T-helper 1 cell treated with Interleukin-12 subunit alpha and Interleukin-12 subunit beta and Interleukin-4 antibody, amounts not matched to agents 30 μg/mL and 1 μg/mL, for 36 hours (primary cell): Measurements from ENCODE around the gene GSTM3.
A peak's percentile ranks its signal among the peaks of the same experiment; 100 is the strongest.
"Not testable (repeated sequence)": the region's sequence is repeated elsewhere in the genome, so short reads cannot be mapped to it uniquely, and the experiment has no call there.

Experiments
- H3K27ac Mint-ChIP-seq: one replicate; pipeline ENCODE4 v1.8.0; 2021; ENCODE audit warnings: mild to moderate bottlenecking, mixed read lengths
- H3K27me3 Mint-ChIP-seq: one replicate; pipeline ENCODE4 v1.8.0; 2021; ENCODE audit warnings: low read depth, mixed read lengths
- H3K36me3 Mint-ChIP-seq: one replicate; pipeline ENCODE4 v1.8.0; 2021; ENCODE audit warnings: low read depth, mixed read lengths
- H3K4me1 Mint-ChIP-seq: one replicate; pipeline ENCODE4 v1.8.0; 2021; ENCODE audit warnings: low read depth, mixed read lengths
- H3K4me3 Mint-ChIP-seq: one replicate; pipeline ENCODE4 v1.8.0; 2021; ENCODE audit warnings: mild to moderate bottlenecking, moderate library complexity, mixed read lengths
- H3K9me3 Mint-ChIP-seq: one replicate; pipeline ENCODE4 v1.8.0; 2021; ENCODE audit warnings: mixed read lengths

GSTM3 gene

DNA sequence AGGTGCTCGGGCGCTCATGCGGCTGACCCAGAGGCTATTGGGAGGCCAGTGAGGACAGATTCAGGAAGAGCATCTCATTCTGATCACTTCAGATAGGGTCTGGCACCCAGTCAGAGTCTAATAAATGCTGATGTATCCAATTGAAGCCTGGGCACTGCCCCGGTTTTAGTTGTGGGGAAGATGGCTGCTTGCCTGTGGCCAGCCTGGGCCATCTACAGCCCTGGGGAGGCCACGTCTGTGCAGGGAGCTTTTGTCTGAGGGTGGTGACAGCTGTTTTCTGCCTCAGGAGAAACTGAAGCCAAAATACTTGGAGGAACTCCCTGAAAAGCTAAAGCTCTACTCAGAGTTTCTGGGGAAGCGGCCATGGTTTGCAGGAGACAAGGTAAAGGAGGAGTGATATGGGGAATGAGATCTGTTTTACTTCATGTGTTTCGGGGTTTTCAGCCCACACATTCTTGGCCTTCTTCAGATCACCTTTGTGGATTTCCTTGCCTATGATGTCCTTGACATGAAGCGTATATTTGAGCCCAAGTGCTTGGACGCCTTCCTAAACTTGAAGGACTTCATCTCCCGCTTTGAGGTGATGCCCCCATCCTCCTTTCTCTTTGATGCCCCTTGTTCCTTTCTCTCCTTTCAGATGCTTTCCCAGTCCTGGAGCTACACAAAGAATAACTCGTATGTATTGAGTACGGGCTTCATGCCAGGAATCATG is 26.0 kb downstream of the GSTM3 start:
- H3K27ac Mint-ChIP-seq: no peak overlapping the region
- no peak overlapping the region for H3K4me3 Mint-ChIP-seq
- no peaks in the 10 kb centered on the region for H3K4me1 Mint-ChIP-seq
- H3K27me3 Mint-ChIP-seq: peaks cover 4% of the 10 kb centered on the region
- H3K36me3 Mint-ChIP-seq: no peaks in the 10 kb centered on the region
- H3K9me3 Mint-ChIP-seq: no peaks in the 10 kb centered on the region

- peaks cover 4% of the 10 kb centered on the region for H3K36me3 Mint-ChIP-seq
- peaks cover 10% of the 10 kb centered on the region for H3K9me3 Mint-ChIP-seq
- H3K27ac Mint-ChIP-seq: no peak overlapping the region
- H3K27me3 Mint-ChIP-seq: peaks cover 4% of the 10 kb centered on the region
- H3K4me3 Mint-ChIP-seq: no peak overlapping the region
- no peaks in the 10 kb centered on the region for H3K4me1 Mint-ChIP-seq
Observed at GRCh38 chr1:109713636-109714035, 27.2 kb downstream of the GSTM3 start.

DNA sequence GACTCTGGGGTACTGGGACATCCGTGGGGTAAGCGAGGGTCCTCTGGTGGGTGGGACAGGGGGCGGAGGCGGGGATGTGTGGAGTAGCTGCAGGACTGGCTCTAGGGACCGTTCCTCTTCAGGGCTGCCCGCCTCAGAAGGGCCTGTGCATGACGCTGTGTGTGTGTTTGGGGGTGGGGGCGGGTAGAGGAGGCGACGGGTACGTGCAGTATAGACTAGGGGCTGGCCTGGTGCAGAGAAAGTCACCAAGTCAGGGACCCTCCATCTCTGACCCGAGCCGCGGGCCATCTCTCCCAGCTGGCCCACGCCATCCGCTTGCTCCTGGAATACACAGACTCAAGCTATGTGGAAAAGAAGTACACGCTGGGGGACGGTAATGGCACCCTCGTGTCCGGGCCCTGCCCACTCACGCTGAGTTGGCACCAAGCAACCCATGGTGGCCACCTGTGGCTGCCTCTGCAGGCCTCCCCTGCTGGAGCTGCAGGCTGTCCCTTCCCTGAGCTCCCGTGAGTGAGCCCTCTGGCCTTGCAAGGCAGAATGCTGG is 28.4 kb downstream of the GSTM3 start:
- Mint-ChIP-seq H3K27me3 (peaks cover 4% of the 10 kb centered on the region), H3K4me1 (no peaks in the 10 kb centered on the region), H3K36me3 (peaks cover 7% of the 10 kb centered on the region), H3K27ac (no peak overlapping the region), H3K4me3 (no peak overlapping the region), H3K9me3 (peaks cover 17% of the 10 kb centered on the region)

- Mint-ChIP-seq H3K27ac (peak within 1 kb of the TSS; percentile 74), H3K4me3 (peak within 1 kb of the TSS; percentile 76), H3K9me3 (peaks cover 17% of the 10 kb centered on the region)
- H3K4me1 Mint-ChIP-seq, H3K36me3 Mint-ChIP-seq, H3K27me3 Mint-ChIP-seq: not testable (repeated sequence)
Observed at GRCh38 chr1:109711593-109712320, 29.1 kb downstream of the GSTM3 start, which contains the start of gene GSTM5. Gene GSTM5, plus strand, starts transcription at chr1:109712251. Its CDS starts 62 bp downstream, at chr1:109712313.

DNA sequence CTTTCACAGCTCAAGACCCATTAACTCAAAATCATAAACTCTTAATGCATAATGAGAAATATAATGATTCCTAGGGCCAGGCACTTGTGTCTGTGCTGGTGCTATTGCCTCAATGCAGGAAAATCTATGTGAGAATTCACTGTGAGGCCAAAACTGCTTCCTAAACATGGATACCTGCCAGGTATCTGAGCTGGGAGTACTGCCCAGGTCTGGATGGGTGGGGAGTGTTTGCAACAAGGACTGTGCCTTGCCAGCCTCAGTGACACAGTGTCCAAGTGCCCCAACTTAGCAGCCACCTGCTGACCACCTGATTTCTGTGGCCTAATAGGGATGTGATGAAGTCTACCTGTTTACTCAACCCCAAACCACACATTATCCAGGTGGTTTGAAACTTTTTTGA is 31.0 kb downstream of the GSTM3 start:
- not testable (repeated sequence) for H3K27me3 Mint-ChIP-seq, H3K4me1 Mint-ChIP-seq, H3K4me3 Mint-ChIP-seq, H3K36me3 Mint-ChIP-seq, H3K27ac Mint-ChIP-seq
- H3K9me3 Mint-ChIP-seq: peaks cover 17% of the 10 kb centered on the region

DNA sequence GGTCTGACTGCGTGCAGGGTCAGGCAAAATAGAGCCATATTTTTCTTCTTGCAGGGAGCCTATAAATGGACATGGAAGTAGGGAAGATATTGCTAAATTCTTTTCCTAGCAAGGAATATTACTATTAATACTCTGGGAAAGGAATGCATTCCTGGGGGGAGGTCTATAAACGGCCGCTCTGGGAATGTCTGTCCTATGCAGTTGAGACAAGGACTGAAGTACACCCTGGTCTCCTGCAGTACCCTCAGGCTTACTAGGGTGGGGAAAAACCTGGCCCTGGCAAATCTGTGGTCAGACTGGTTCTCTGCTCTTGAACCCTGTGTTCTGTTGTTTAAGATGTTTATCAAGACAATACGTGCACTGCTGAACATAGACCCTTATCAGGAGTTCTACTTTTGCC is 31.9 kb downstream of the GSTM3 start:
- peaks cover 17% of the 10 kb centered on the region for H3K9me3 Mint-ChIP-seq
- not testable (repeated sequence) for H3K27me3 Mint-ChIP-seq, H3K4me1 Mint-ChIP-seq, H3K4me3 Mint-ChIP-seq, H3K36me3 Mint-ChIP-seq, H3K27ac Mint-ChIP-seq

GRCh38 chr1:109705411-109705810 is 35.4 kb downstream of the GSTM3 start:
- no peak overlapping the region for H3K27ac Mint-ChIP-seq
- no peaks in the 10 kb centered on the region for H3K27me3 Mint-ChIP-seq
- H3K9me3 Mint-ChIP-seq: peaks cover 17% of the 10 kb centered on the region
- H3K4me1 Mint-ChIP-seq: no peaks in the 10 kb centered on the region
- H3K4me3 Mint-ChIP-seq: no peak overlapping the region
- peaks cover 7% of the 10 kb centered on the region for H3K36me3 Mint-ChIP-seq

- H3K4me3 Mint-ChIP-seq: no peak overlapping the region
- no peak overlapping the region for H3K27ac Mint-ChIP-seq
- H3K4me1 Mint-ChIP-seq: no peaks in the 10 kb centered on the region
- H3K36me3 Mint-ChIP-seq: peaks cover 3% of the 10 kb centered on the region
- peaks cover 12% of the 10 kb centered on the region for H3K9me3 Mint-ChIP-seq
- no peaks in the 10 kb centered on the region for H3K27me3 Mint-ChIP-seq
Observed at GRCh38 chr1:109704173-109704572, 36.7 kb downstream of the GSTM3 start.

DNA sequence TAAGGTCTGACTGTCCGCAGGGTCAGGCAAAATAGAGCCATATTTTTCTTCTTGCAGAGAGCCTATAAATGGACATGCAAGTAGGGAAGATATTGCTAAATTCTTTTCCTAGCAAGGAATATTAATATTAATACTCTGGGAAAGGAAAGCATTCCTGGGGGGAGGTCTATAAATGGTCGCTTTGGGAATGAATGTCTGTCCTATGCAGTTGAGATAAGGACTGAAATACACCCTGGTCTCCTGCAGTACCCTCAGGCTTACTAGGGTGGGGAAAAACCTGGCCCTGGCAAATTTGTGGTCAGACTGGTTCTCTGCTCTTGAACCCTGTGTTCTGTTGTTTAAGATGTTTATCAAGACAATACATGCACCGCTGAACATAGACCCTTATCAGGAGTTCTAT is 37.9 kb downstream of the GSTM3 start:
- not testable (repeated sequence) for H3K27ac Mint-ChIP-seq, H3K4me3 Mint-ChIP-seq, H3K9me3 Mint-ChIP-seq, H3K27me3 Mint-ChIP-seq, H3K36me3 Mint-ChIP-seq, H3K4me1 Mint-ChIP-seq

DNA sequence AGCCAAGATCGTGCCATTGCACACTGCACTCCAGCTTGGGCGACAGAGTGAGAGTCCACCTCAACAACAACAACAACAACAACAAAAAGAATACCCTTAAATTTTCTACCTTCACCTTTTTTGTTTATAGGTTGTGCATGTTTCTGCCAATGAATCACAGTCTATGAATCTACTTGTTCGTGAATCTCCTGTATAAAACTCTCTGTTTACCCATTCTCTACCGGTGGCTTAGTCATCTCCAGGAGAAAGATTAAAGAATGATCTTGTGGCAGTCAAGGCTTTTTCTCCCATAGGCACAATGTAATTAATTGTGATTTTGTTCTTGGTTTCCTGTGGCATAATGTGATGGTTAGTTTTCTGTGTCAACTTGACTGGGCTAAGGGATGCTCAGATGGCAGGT is 43.0 kb downstream of the GSTM3 start:
- not testable (repeated sequence) for H3K36me3 Mint-ChIP-seq, H3K4me3 Mint-ChIP-seq, H3K4me1 Mint-ChIP-seq, H3K27ac Mint-ChIP-seq, H3K27me3 Mint-ChIP-seq, H3K9me3 Mint-ChIP-seq

DNA sequence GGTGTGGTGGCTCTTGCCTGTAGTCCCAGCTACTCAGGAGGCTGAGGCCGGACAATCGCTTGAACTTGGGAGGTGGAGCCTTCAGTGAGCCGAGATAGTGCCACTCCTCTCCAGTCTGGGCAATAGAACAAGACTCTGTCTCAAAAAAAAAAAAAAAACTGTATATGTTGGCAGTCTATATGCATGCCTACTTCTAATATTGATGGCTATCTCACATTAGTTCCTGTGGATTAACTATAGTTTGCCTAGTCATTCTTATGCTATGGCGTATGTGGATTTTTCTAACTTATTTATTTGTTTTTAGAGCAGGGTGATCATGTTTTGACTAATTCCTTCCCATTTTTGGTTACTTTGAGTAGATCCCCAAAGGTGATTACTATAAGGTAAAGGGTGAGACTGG is 43.8 kb downstream of the GSTM3 start:
- H3K4me1 Mint-ChIP-seq: no peaks in the 10 kb centered on the region
- peaks cover 2% of the 10 kb centered on the region for H3K36me3 Mint-ChIP-seq
- H3K27me3 Mint-ChIP-seq: no peaks in the 10 kb centered on the region
- no peak overlapping the region for H3K4me3 Mint-ChIP-seq
- no peak overlapping the region for H3K27ac Mint-ChIP-seq
- no peaks in the 10 kb centered on the region for H3K9me3 Mint-ChIP-seq

GRCh38 chr1:109695138-109695537 is 45.7 kb downstream of the GSTM3 start:
- H3K27ac Mint-ChIP-seq, H3K27me3 Mint-ChIP-seq, H3K4me1 Mint-ChIP-seq, H3K9me3 Mint-ChIP-seq, H3K4me3 Mint-ChIP-seq, H3K36me3 Mint-ChIP-seq: not testable (repeated sequence)

- H3K4me3 Mint-ChIP-seq, H3K27me3 Mint-ChIP-seq, H3K9me3 Mint-ChIP-seq, H3K27ac Mint-ChIP-seq, H3K4me1 Mint-ChIP-seq: not testable (repeated sequence)
- H3K36me3 Mint-ChIP-seq: peaks cover 13% of the 10 kb centered on the region
Observed at GRCh38 chr1:109694400-109694799, 46.4 kb downstream of the GSTM3 start.

DNA sequence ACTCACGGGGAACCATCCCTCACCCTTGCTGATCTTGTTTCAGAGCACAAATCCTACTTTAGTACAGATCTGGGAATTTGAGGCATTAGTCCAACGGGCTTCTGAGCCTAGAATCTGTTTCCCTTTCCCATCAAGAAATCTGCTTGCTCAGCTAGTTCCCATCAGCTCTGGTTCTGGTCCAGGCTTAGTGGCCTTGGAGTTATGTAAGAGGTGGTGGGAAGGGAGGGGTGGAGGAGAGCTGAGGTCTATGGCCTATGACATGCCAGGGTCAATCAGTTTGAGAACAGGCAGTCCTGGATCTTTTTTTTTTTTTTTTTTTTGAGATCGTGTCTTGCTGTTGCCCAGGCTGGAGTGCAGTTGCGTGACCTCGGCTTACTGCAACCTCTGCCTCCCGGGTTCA is 49.1 kb downstream of the GSTM3 start:
- peaks cover 15% of the 10 kb centered on the region for H3K36me3 Mint-ChIP-seq
- no peak overlapping the region for H3K27ac Mint-ChIP-seq
- no peaks in the 10 kb centered on the region for H3K9me3 Mint-ChIP-seq
- H3K27me3 Mint-ChIP-seq: no peaks in the 10 kb centered on the region
- H3K4me1 Mint-ChIP-seq: peaks cover 20% of the 10 kb centered on the region
- no peak overlapping the region for H3K4me3 Mint-ChIP-seq

DNA sequence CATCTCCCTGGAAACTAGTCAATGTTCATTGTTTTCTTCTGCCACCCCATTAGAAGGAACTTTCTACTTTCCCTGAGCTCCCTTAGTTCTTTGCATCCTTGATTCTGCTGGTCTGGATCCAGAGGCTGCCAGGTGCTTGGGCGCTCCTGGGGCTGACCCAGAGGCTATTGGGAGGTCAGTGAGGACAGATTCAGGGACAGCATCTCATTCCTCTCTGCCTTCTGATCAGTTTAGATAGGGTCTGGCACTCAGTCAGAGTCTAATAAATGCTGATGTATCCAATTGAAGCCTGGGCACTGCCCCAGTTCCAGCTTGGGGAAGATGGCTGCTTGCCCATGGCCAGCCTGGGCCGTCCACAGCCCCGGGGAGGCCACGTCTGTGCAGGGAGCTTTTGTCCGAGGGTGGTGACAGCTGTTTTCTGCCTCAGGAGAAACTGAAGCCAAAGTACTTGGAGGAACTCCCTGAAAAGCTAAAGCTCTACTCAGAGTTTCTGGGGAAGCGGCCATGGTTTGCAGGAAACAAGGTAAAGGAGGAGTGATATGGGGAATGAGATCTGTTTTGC is 50.9 kb downstream of the GSTM3 start:
- Mint-ChIP-seq H3K36me3 (peaks cover 18% of the 10 kb centered on the region), H3K4me3 (peak overlapping the region; percentile 68), H3K27ac (no peak overlapping the region), H3K27me3 (no peaks in the 10 kb centered on the region), H3K4me1 (peaks cover 20% of the 10 kb centered on the region), H3K9me3 (peaks cover 4% of the 10 kb centered on the region)
